ENCODE results near the gene KLHL29. TPM values are rescaled to one million over a fixed set of nuclear protein-coding genes. Genes with fewer than 3 reads are reported as not detected.

The KLHL29 gene
- polyA plus RNA-seq, 3 donors: 0.03 TPM; not detected in 2

DNA sequence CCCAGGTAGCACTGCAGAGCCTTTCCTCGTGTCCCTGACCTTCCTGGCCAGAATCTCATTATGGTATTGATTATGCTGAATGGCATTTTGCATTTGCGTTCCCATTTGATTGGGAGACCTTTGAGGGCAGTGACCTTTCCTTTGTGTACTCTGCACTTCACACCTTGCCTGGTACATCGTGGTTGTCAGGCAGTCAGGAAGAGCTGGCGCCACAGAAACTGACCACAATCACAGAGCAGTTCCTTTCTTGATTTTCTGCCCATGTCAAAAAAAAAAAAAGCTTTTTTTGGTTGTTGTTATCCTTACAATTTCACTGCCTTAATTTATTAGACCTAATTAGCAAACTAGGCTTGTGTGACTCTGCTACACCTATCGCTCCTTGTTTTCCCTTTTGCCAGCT, 8.9 kb upstream of the KLHL29 start:
- no peaks in the 10 kb centered on the region for H3K36me3 ChIP-seq (replicated peaks in 1 of 2; ENCODE audit: control insufficient read depth in 1 of 2, insufficient read depth in 2 of 2, low read length in 2 of 2)
- intact Hi-C loops (cut with micrococcal nuclease): no loop called here
- H3K27ac ChIP-seq (ENCODE audit: low read depth in 1 of 2, low read length in 2 of 2): no peak overlapping the region
- H3K4me1 ChIP-seq (ENCODE audit: control insufficient read depth in 1 of 2, insufficient read depth in 2 of 2, low read length in 2 of 2): peaks cover 8 to 9% of the 10 kb centered on the region in 2 donors
- no peak overlapping the region for H3K4me3 ChIP-seq (replicated peaks in 1 of 3; ENCODE audit: low read depth in 2 of 3, low read length in 3 of 3)
- H3K36me3 Mint-ChIP-seq: no peaks in the 10 kb centered on the region
- H3K27me3 ChIP-seq (ENCODE audit: control insufficient read depth in 2 of 2, insufficient read depth in 2 of 2, low read length in 2 of 2): peaks cover 5 to 12% of the 10 kb centered on the region in 2 donors
- H2AFZ ChIP-seq (ENCODE audit: insufficient read depth, low read depth, low read length, poor library complexity, severe bottlenecking): no peak overlapping the region
- H3K27me3 Mint-ChIP-seq (ENCODE audit: low read depth in 3 of 3): peaks cover 22 to 36% (median 26%) of the 10 kb centered on the region in 3 donors
- peaks cover 0 to 4% (median 2%) of the 10 kb centered on the region in 7 donors for H3K9me3 Mint-ChIP-seq
- no peak for DNase-seq
- peak overlapping the region in 1 of 2 donors; percentile 9 for H3K4me3 Mint-ChIP-seq
- no peak overlapping the region for H3K9ac ChIP-seq (ENCODE audit: insufficient read depth, low read length, poor library complexity, severe bottlenecking)
- H3K9me3 ChIP-seq (replicated peaks in 1 of 2; ENCODE audit: control insufficient read depth in 1 of 2, insufficient read depth in 1 of 2, low read length in 2 of 2): no peaks in the 10 kb centered on the region
- 29% methylated on average over 3 of the region's 5 CpGs for WGBS (ENCODE audit: insufficient coverage)
- TF ChIP-seq, protein P1, sequence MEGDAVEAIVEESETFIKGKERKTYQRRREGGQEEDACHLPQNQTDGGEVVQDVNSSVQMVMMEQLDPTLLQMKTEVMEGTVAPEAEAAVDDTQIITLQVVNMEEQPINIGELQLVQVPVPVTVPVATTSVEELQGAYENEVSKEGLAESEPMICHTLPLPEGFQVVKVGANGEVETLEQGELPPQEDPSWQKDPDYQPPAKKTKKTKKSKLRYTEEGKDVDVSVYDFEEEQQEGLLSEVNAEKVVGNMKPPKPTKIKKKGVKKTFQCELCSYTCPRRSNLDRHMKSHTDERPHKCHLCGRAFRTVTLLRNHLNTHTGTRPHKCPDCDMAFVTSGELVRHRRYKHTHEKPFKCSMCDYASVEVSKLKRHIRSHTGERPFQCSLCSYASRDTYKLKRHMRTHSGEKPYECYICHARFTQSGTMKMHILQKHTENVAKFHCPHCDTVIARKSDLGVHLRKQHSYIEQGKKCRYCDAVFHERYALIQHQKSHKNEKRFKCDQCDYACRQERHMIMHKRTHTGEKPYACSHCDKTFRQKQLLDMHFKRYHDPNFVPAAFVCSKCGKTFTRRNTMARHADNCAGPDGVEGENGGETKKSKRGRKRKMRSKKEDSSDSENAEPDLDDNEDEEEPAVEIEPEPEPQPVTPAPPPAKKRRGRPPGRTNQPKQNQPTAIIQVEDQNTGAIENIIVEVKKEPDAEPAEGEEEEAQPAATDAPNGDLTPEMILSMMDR (IDR thresholded peaks at IDR 0.05): no peak
- H3K4me2 ChIP-seq (replicated peaks; ENCODE audit: extremely low read depth, low read length, poor library complexity, severe bottlenecking): no peak overlapping the region
- H3K27ac Mint-ChIP-seq: no peak overlapping the region
- no peaks in the 10 kb centered on the region for H3K79me2 ChIP-seq (ENCODE audit: insufficient read depth, low read length)
- H3K4me1 Mint-ChIP-seq: peaks cover 10% of the 10 kb centered on the region
- H4K20me1 ChIP-seq (ENCODE audit: insufficient read depth, low read length): no peaks in the 10 kb centered on the region

DNA sequence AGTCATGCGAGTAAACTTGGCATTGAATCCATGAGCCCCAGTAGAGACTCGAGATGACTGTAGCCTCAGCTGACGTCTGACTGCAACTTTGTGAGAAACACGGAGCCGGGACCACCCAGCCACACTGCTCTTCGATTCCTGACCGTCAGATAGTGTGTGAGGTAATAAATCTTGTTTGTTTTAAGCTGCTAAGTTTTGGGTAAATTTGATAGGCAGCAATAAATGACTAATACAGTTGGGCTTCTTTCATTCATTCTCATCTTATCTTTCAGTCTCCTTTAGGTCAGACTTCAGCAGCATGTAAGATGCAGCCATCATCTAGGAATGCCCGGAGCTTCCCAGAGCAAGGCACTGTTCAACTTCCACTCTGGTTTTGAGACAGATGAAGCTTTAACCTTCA, 8.0 kb upstream of the KLHL29 start:
- H3K9me3 ChIP-seq (replicated peaks in 1 of 2; ENCODE audit: control insufficient read depth in 1 of 2, insufficient read depth in 1 of 2, low read length in 2 of 2): no peaks in the 10 kb centered on the region
- no peak overlapping the region for H3K27ac ChIP-seq (ENCODE audit: low read depth in 1 of 2, low read length in 2 of 2)
- WGBS (ENCODE audit: insufficient coverage): 94% methylated on average over 3 of the region's 8 CpGs
- no peaks in the 10 kb centered on the region for H3K36me3 Mint-ChIP-seq
- DNase-seq: no peak
- no peak overlapping the region for H3K4me3 Mint-ChIP-seq
- peaks cover 14 to 20% of the 10 kb centered on the region in 2 donors for H3K27me3 ChIP-seq (ENCODE audit: control insufficient read depth in 2 of 2, insufficient read depth in 2 of 2, low read length in 2 of 2)
- no peak overlapping the region for H3K4me3 ChIP-seq (replicated peaks in 1 of 3; ENCODE audit: low read depth in 2 of 3, low read length in 3 of 3)
- intact Hi-C loops (cut with micrococcal nuclease): no loop called here
- no peaks in the 10 kb centered on the region for H4K20me1 ChIP-seq (ENCODE audit: insufficient read depth, low read length)
- H3K4me1 Mint-ChIP-seq: peaks cover 16% of the 10 kb centered on the region
- peaks cover 25 to 38% (median 28%) of the 10 kb centered on the region in 3 donors for H3K27me3 Mint-ChIP-seq (ENCODE audit: low read depth in 3 of 3)
- H3K9ac ChIP-seq (ENCODE audit: insufficient read depth, low read length, poor library complexity, severe bottlenecking): no peak overlapping the region
- peak overlapping the region in 1 of 7 donors; percentile 2 for H3K27ac Mint-ChIP-seq
- peaks cover 12 to 13% of the 10 kb centered on the region in 2 donors for H3K4me1 ChIP-seq (ENCODE audit: control insufficient read depth in 1 of 2, insufficient read depth in 2 of 2, low read length in 2 of 2)
- H3K79me2 ChIP-seq (ENCODE audit: insufficient read depth, low read length): no peaks in the 10 kb centered on the region
- H3K9me3 Mint-ChIP-seq: peaks cover 0 to 5% (median 2%) of the 10 kb centered on the region in 7 donors
- no peak overlapping the region for H2AFZ ChIP-seq (ENCODE audit: insufficient read depth, low read depth, low read length, poor library complexity, severe bottlenecking)
- TF ChIP-seq, protein P1 (IDR thresholded peaks at IDR 0.05): no peak
- H3K4me2 ChIP-seq (replicated peaks; ENCODE audit: extremely low read depth, low read length, poor library complexity, severe bottlenecking): no peak overlapping the region
- H3K36me3 ChIP-seq (replicated peaks in 1 of 2; ENCODE audit: control insufficient read depth in 1 of 2, insufficient read depth in 2 of 2, low read length in 2 of 2): no peaks in the 10 kb centered on the region
